CD8-positive, alpha-beta memory T cell (primary cell): ENCODE measurements around the gene NUDT1. TPM values are rescaled to one million over a fixed set of nuclear protein-coding genes. Genes with fewer than 3 reads are reported as not detected.

Source experiments
- CTCF ChIA-PET: fragments of 350-600 bp; sonication (Branson Sonifier 250); formaldehyde crosslinking; loops from one replicate; lab custom pipeline; 2021; ENCODE audit warnings: antibody characterized with exemption; lab: Charles Lee
- POLR2A ChIA-PET: fragments of 350-600 bp; sonication (Branson Sonifier 250); formaldehyde crosslinking; loops from one replicate; lab custom pipeline; 2021; ENCODE audit warnings: antibody characterized with exemption; lab: Charles Lee
- DNase-seq, 5 donors: peaks; one replicate each; pipeline versions ENCODE4 v3.0.0 to v3.0.0-alpha.2; 2020 to 2022; ENCODE audit warnings: mixed read lengths in 1 of 5
- H3K27ac ChIP-seq: one replicate; pipeline ENCODE4 v1.7.0; 2013; ENCODE audit warnings: low read depth, mild to moderate bottlenecking, low read length, moderate library complexity
- H3K27me3 ChIP-seq: 2 replicates; pipeline ENCODE4 v1.7.0; 2013; ENCODE audit warnings: low read length, mild to moderate bottlenecking; ENCODE audit not compliant: insufficient read depth, poor library complexity, severe bottlenecking
- H3K36me3 ChIP-seq: 2 replicates; pipeline ENCODE4 v1.7.0; 2013; ENCODE audit warnings: mild to moderate bottlenecking, low read length, moderate library complexity; ENCODE audit not compliant: insufficient read depth
- H3K4me1 ChIP-seq: 2 replicates; pipeline ENCODE4 v1.7.0; 2013; ENCODE audit warnings: mild to moderate bottlenecking, low read length, moderate library complexity; ENCODE audit not compliant: insufficient read depth
- H3K4me3 ChIP-seq: 2 replicates; pipeline ENCODE4 v1.7.0; 2013; ENCODE audit warnings: mild to moderate bottlenecking, low read length
- H3K9me3 ChIP-seq: 2 replicates; pipeline ENCODE4 v1.7.0; 2013; ENCODE audit warnings: mild to moderate bottlenecking, low read length
- H3K27ac Mint-ChIP-seq, 8 donors: one replicate each; pipeline ENCODE4 v1.8.0; 2020 to 2021; ENCODE audit warnings: mixed read lengths in 8 of 8, mild to moderate bottlenecking in 6 of 8, inconsistent platforms in 3 of 8, moderate library complexity in 3 of 8
- H3K27me3 Mint-ChIP-seq, 2 donors: one replicate each; pipeline ENCODE4 v1.8.0; 2020 to 2021; ENCODE audit warnings: mixed read lengths in 2 of 2, mild to moderate bottlenecking in 1 of 2, moderate library complexity in 1 of 2
- H3K36me3 Mint-ChIP-seq, 3 donors: one replicate each; pipeline ENCODE4 v1.8.0; 2020 to 2021; ENCODE audit warnings: mixed read lengths in 3 of 3, inconsistent platforms in 1 of 3, mild to moderate bottlenecking in 1 of 3
- H3K4me1 Mint-ChIP-seq, 3 donors: one replicate each; pipeline ENCODE4 v1.8.0; 2020 to 2021; ENCODE audit warnings: mixed read lengths in 3 of 3, inconsistent platforms in 1 of 3, mild to moderate bottlenecking in 1 of 3
- H3K4me3 Mint-ChIP-seq, 7 donors: one replicate each; pipeline ENCODE4 v1.8.0; 2020 to 2021; ENCODE audit warnings: mixed read lengths in 7 of 7, mild to moderate bottlenecking in 6 of 7, moderate library complexity in 4 of 7, inconsistent platforms in 2 of 7
- H3K9me3 Mint-ChIP-seq, 5 donors: one replicate each; pipeline ENCODE4 v1.8.0; 2020 to 2022; ENCODE audit warnings: mixed read lengths in 5 of 5, mild to moderate bottlenecking in 3 of 5, moderate library complexity in 2 of 5, inconsistent platforms in 1 of 5
- polyA plus RNA-seq: library from polyadenylated mRNA; unstranded; fragments of 300-500 nt; fragmentation: Illumina TruSeq; gene quantifications from one replicate; pipeline ENCODE4 v1.2.3, GENCODE V29; 2021
- total RNA-seq, 2 experiments: library from RNA; stranded (reverse); gene quantifications; one replicate each; pipeline ENCODE4 v1.2.3, GENCODE V29; 2021

The NUDT1 gene
- total and polyA plus RNA-seq, 3 experiments from 2014 or later: 52.7 to 89.8 (median 83.1) TPM

DNA sequence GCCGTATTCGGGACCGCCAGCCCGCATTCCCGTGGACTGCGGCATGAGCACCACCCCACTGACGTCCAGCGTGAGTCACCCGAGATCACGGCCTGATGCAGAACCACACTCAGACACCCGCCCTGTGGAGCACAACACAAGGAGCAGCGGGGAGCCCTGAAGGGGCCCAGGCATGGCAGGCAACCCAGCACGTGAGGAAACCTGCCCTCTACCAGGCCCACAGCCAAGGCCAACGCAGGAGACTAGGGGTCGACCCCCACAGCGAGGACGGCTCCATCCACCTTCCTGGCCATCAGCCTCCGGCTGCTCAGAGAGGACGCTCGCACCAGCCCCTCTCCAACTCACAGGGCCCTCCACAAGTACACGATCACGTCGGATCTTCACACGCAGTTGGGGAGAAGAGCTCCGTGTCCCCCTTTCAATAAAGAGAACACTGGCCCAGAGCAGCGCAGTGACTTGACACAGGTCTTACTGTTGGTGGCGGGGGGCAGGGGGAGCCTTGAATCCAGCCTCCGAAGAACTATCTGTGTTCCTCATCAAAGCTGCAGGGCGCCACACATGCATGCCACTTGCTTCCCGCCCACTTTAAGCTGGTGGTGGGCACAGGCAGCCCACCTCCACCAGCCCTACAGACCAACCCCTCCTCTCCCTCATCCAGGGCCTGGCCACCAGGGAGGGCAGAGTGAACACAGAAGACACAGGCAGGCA lies 31.3 kb upstream of the NUDT1 start:
- Mint-ChIP-seq H3K36me3 (peaks cover 15 to 79% (median 21%) of the 10 kb centered on the region in 3 donors), H3K4me3 (no peak overlapping the region), H3K27me3 (no peaks in the 10 kb centered on the region), H3K27ac (no peak overlapping the region), H3K9me3 (no peaks in the 10 kb centered on the region), H3K4me1 (peaks cover 4 to 6% (median 6%) of the 10 kb centered on the region in 3 donors)
- H3K4me1 ChIP-seq: no peaks in the 10 kb centered on the region
- ChIA-PET CTCF (no interaction called here), POLR2A (no interaction called here)
- peak in 1 of 5 donors; percentile 14 for DNase-seq
- H3K36me3 ChIP-seq: no peaks in the 10 kb centered on the region
- H3K4me3 ChIP-seq: no peak overlapping the region
- no peaks in the 10 kb centered on the region for H3K9me3 ChIP-seq
- no peaks in the 10 kb centered on the region for H3K27me3 ChIP-seq
- H3K27ac ChIP-seq: no peak overlapping the region

DNA sequence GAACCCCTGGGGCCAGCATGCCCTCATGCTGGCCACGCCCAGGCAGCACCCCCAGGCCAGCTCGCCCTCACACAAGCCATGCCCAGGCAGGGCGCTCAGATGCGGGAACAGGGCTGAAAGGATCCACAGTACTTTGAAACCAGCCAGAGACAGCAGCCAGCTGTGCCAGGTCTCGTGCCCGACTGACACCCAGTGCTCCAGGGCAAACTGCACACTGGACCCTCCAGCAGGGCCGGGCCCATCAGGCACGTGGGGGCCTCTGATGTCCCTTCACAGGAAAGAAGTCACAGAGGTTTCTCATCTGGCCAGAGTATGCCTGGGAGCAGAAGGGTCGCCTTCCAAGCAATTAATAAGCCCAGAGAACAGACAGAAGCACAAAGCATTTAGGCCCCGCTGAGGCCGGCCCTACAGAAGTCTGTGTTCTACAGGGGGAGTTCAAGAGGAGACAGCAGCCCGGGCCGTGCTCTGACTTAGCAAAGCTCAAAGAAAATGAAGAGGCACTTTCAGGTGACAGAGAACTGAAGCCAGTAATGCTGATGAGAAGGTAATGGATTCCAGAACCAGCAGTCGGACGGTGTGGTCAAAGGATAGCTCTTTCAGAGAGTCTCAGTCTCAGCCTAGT lies 30.7 kb upstream of the NUDT1 start:
- Mint-ChIP-seq H3K27me3 (no peaks in the 10 kb centered on the region), H3K9me3 (no peaks in the 10 kb centered on the region), H3K27ac (peak overlapping the region in 1 of 8 donors; percentile 68), H3K4me3 (no peak overlapping the region), H3K4me1 (peaks cover 4 to 6% (median 6%) of the 10 kb centered on the region in 3 donors), H3K36me3 (peaks cover 15 to 82% (median 21%) of the 10 kb centered on the region in 3 donors)
- H3K27me3 ChIP-seq: no peaks in the 10 kb centered on the region
- peak in 1 of 5 donors; percentile 40 for DNase-seq
- no peaks in the 10 kb centered on the region for H3K4me1 ChIP-seq
- no peak overlapping the region for H3K4me3 ChIP-seq
- H3K36me3 ChIP-seq: no peaks in the 10 kb centered on the region
- ChIA-PET CTCF (no interaction called here), POLR2A (no interaction called here)
- H3K27ac ChIP-seq: no peak overlapping the region
- H3K9me3 ChIP-seq: no peaks in the 10 kb centered on the region

DNA sequence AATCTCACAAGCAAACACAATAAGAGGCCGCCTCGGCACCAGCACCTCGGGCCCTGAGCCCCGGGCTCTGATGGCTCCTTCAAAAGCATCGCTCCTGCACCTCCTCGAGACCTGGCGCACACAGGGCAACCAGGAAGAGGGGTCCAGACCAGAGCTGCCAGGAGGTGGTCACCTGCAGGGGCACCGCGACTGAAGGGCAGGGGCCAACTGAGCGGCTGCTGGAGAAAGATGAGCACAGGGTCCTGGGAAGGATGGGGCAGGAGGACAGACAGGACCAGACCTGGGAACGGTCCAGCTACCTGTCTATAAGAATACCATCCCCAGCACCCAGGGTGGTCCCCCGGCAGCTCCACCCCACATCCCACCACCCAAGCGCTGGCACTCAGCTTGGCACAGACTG lies 30.1 kb upstream of the NUDT1 start:
- H3K27me3 Mint-ChIP-seq: no peaks in the 10 kb centered on the region
- H3K4me1 ChIP-seq: no peaks in the 10 kb centered on the region
- peak in 1 of 5 donors; percentile 8 for DNase-seq
- H3K27ac Mint-ChIP-seq: no peak overlapping the region
- peaks cover 15 to 85% (median 24%) of the 10 kb centered on the region in 3 donors for H3K36me3 Mint-ChIP-seq
- no peaks in the 10 kb centered on the region for H3K27me3 ChIP-seq
- H3K9me3 Mint-ChIP-seq: no peaks in the 10 kb centered on the region
- no peak overlapping the region for H3K27ac ChIP-seq
- no peak overlapping the region for H3K4me3 Mint-ChIP-seq
- H3K4me1 Mint-ChIP-seq: peaks cover 4 to 6% (median 6%) of the 10 kb centered on the region in 3 donors
- H3K9me3 ChIP-seq: no peaks in the 10 kb centered on the region
- POLR2A ChIA-PET: no interaction called here
- no peaks in the 10 kb centered on the region for H3K36me3 ChIP-seq
- H3K4me3 ChIP-seq: no peak overlapping the region
- CTCF ChIA-PET: no interaction called here

DNA sequence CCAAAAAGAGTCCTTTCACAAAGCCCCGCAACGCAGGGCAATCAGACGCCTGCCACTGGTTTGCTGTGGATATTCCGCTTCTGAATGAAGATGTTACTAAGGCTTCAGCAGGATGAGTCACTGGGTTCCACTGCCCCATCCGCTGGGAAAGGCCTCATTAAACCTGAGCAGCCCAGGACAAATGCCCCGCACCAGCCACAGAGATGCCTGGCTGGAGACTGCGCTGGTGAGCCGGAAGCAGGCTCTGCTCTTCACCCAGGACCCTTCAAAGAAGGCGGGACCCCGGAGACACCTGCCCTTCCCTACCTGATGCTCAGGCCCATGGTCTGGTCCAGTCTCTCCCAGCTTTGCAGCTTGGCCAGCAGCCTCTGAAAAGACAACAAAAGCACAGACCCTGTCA lies 29.1 kb upstream of the NUDT1 start:
- H3K36me3 Mint-ChIP-seq: peaks cover 15 to 86% (median 19%) of the 10 kb centered on the region in 3 donors
- peak in 1 of 5 donors; percentile 27 for DNase-seq
- no peaks in the 10 kb centered on the region for H3K9me3 ChIP-seq
- no peaks in the 10 kb centered on the region for H3K9me3 Mint-ChIP-seq
- H3K27me3 Mint-ChIP-seq: no peaks in the 10 kb centered on the region
- POLR2A ChIA-PET: no interaction called here
- no peaks in the 10 kb centered on the region for H3K27me3 ChIP-seq
- H3K4me3 Mint-ChIP-seq: no peak overlapping the region
- CTCF ChIA-PET: no interaction called here
- H3K27ac Mint-ChIP-seq: no peak overlapping the region
- no peak overlapping the region for H3K27ac ChIP-seq
- peaks cover 3% of the 10 kb centered on the region for H3K36me3 ChIP-seq
- H3K4me1 Mint-ChIP-seq: peaks cover 4 to 6% (median 6%) of the 10 kb centered on the region in 3 donors
- H3K4me1 ChIP-seq: no peaks in the 10 kb centered on the region
- no peak overlapping the region for H3K4me3 ChIP-seq

DNA sequence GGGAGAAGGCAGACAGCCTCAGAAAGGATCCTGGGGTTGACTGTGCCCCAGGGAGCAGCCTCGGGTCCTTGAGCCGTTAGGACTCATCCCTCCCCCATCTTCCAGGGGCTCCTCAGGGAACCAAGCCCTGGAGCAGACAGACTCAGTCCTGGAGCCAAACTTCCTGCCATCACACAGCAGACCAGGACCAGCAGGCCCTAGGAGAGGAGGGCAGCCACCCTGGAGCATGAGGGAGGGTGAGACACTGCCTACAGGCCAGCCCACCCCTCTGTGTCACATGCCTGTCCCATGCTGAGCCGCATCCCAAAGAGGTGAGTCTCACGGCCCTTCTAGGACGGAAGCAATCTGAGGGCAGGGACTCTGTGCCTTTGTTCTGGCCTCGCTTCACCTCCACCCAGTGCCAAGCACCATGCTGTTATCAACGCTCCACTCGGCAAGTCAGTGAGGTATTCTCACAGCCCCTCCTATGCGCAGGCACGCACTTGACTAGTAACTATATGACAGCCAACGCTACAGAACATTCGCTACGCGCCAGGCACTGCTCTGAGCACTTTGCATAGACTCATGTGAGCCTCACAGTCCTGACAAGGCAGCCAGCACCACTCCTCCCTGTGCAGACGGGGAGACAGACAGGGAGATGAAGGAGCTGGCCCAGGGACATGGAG lies 28.3 kb upstream of the NUDT1 start:
- Histone ChIP-seq H3K9me3 (no peaks in the 10 kb centered on the region), H3K4me1 (no peaks in the 10 kb centered on the region), H3K36me3 (peaks cover 3% of the 10 kb centered on the region), H3K27ac (no peak overlapping the region), H3K4me3 (no peak overlapping the region), H3K27me3 (no peaks in the 10 kb centered on the region)
- ChIA-PET POLR2A (no interaction called here), CTCF (no interaction called here)
- Mint-ChIP-seq H3K27ac (peak overlapping the region in 4 of 8 donors; percentile 0 to 87 (median 62)), H3K27me3 (no peaks in the 10 kb centered on the region), H3K4me1 (peaks cover 4 to 6% (median 6%) of the 10 kb centered on the region in 3 donors), H3K36me3 (peaks cover 14 to 86% (median 16%) of the 10 kb centered on the region in 3 donors), H3K9me3 (no peaks in the 10 kb centered on the region), H3K4me3 (peak overlapping the region in 2 of 7 donors; percentile 28 to 44)
- DNase-seq: no peak

DNA sequence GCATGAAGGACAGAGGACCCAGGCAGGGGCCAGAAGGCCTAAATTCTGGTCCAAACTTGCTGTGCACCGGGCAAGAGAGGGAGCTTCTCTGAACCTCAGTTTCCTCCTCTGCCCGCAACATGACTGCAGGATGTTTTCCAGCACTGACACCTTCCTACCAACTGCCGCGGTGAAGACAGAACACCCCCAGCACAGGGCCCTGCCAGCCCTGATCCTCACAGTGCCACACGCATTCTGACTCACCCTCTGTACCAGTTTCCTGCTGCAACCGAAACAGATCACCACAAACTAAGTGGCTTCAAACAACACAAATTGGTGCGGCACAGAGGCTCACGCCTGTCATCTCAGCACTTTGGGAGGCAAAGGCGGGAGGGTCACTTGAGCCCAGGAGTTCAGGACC lies 27.4 kb upstream of the NUDT1 start:
- ChIA-PET POLR2A (no interaction called here), CTCF (no interaction called here)
- Mint-ChIP-seq H3K27me3 (no peaks in the 10 kb centered on the region), H3K27ac (peak overlapping the region in 3 of 8 donors; percentile 54 to 72 (median 72)), H3K4me3 (no peak overlapping the region), H3K9me3 (no peaks in the 10 kb centered on the region), H3K4me1 (peaks cover 4 to 6% (median 6%) of the 10 kb centered on the region in 3 donors), H3K36me3 (peaks cover 10 to 88% (median 13%) of the 10 kb centered on the region in 3 donors)
- Histone ChIP-seq H3K27ac (no peak overlapping the region), H3K36me3 (peaks cover 3% of the 10 kb centered on the region), H3K9me3 (no peaks in the 10 kb centered on the region), H3K4me3 (no peak overlapping the region), H3K4me1 (no peaks in the 10 kb centered on the region), H3K27me3 (no peaks in the 10 kb centered on the region)
- DNase-seq: no peak

DNA sequence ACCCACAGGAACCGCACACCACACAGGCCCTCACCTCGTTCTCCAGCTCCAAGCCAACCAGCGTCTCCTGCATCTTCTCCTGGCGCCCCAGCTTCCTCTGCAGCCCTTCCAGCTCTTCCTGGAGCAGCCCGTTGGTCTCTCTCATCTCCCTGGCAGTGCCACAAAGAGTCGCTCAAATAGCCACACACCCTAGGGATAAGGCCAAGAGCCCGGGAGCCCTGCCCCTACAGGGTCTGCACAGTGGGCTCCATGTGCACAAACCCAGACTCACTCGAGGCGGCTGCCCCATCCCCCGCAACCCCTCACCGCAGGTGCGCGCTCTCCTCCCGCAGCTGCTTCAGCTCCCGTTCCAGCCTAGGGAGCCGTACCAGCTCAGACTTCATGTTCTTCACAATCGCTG lies 26.2 kb upstream of the NUDT1 start:
- H3K36me3 Mint-ChIP-seq: peaks cover 10 to 92% (median 13%) of the 10 kb centered on the region in 3 donors
- no peak overlapping the region for H3K27ac ChIP-seq
- POLR2A ChIA-PET: no interaction called here
- no peaks in the 10 kb centered on the region for H3K9me3 ChIP-seq
- no peaks in the 10 kb centered on the region for H3K27me3 Mint-ChIP-seq
- no peaks in the 10 kb centered on the region for H3K4me1 ChIP-seq
- no peak overlapping the region for H3K4me3 ChIP-seq
- H3K9me3 Mint-ChIP-seq: no peaks in the 10 kb centered on the region
- H3K36me3 ChIP-seq: peaks cover 3% of the 10 kb centered on the region
- no peaks in the 10 kb centered on the region for H3K27me3 ChIP-seq
- peaks cover 4 to 6% (median 6%) of the 10 kb centered on the region in 3 donors for H3K4me1 Mint-ChIP-seq
- no peak for DNase-seq
- peak overlapping the region in 2 of 8 donors; percentile 29 to 80 for H3K27ac Mint-ChIP-seq
- H3K4me3 Mint-ChIP-seq: peak overlapping the region in 1 of 7 donors; percentile 19
- CTCF ChIA-PET: no interaction called here

DNA sequence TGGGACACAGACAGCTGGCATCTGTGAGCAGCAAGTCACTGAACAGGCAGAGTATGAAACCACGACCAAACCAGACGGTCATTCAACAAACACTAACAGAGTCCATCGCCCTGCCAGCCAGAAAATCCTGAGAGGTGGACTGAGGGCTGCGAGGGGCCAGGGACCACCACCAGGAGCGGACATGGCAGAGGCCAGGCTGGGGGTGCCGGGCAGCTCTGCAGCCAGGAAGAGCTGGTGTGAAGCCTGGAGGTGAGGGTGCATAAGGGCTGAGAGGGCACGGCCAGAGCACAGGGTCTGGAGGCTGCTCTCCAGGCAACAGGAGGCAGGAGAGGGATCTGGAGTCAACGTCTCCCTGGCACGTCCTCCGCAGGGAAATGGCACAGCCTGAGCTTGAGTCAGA lies 24.8 kb upstream of the NUDT1 start:
- H3K36me3 ChIP-seq: peaks cover 3% of the 10 kb centered on the region
- CTCF ChIA-PET: no interaction called here
- no peak overlapping the region for H3K4me3 Mint-ChIP-seq
- H3K27me3 ChIP-seq: no peaks in the 10 kb centered on the region
- no peaks in the 10 kb centered on the region for H3K9me3 Mint-ChIP-seq
- no peak overlapping the region for H3K27ac ChIP-seq
- peak overlapping the region in 1 of 8 donors; percentile 90 for H3K27ac Mint-ChIP-seq
- H3K27me3 Mint-ChIP-seq: no peaks in the 10 kb centered on the region
- POLR2A ChIA-PET: no interaction called here
- peaks cover 10 to 88% (median 16%) of the 10 kb centered on the region in 3 donors for H3K36me3 Mint-ChIP-seq
- peaks cover 4 to 8% (median 6%) of the 10 kb centered on the region in 3 donors for H3K4me1 Mint-ChIP-seq
- H3K4me1 ChIP-seq: no peaks in the 10 kb centered on the region
- no peak for DNase-seq
- no peaks in the 10 kb centered on the region for H3K9me3 ChIP-seq
- H3K4me3 ChIP-seq: no peak overlapping the region
